ENCODE measurements around the gene PLCB4. TPM values are rescaled to one million over a fixed set of nuclear protein-coding genes. Genes with fewer than 3 reads are reported as not detected.

The PLCB4 gene
- total RNA-seq, 1 experiment from 2014 or later, result 10.1 TPM

DNA sequence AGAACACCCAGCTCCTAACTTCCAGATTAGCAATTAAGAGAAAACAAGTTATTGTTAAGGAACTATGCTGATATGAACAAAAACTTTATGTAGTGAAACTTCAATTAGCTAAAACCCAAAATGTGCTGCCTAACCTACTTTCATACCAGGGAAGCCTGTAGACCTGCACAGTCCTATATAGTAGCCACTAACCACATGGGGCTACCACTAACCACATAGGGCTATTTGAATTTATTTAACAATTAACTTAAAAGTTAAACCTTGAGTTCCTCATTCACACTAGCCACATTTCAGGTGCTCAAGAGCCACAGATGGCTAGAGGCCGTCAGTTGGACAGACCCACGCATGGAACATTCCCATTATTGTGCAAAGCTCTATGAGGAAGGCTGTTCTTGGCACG, 373.1 kb downstream of the PLCB4 start:
- Mint-ChIP-seq H3K27me3 (ENCODE audit: low read depth) (no peaks in the 10 kb centered on the region), H3K27ac (no peak overlapping the region), H3K9me3 (peaks cover 5 to 7% of the 10 kb centered on the region in 2 experiments), H3K36me3 (ENCODE audit: insufficient read depth in 1 of 3, low read depth in 3 of 3) (peaks cover 25 to 29% (median 28%) of the 10 kb centered on the region in 3 experiments), H3K4me3 (no peak overlapping the region), H3K4me1 (peaks cover 9 to 12% of the 10 kb centered on the region in 2 experiments)
- Histone ChIP-seq H2BK5ac (ENCODE audit: insufficient read length, low read length) (no peak overlapping the region), H3K23me2 (ENCODE audit: insufficient read length, low read depth, low read length, poor library complexity, severe bottlenecking) (no peaks in the 10 kb centered on the region), H3K23ac (ENCODE audit: insufficient read length, low read depth, low read length) (no peak overlapping the region), H2BK15ac (ENCODE audit: low read depth, low read length) (no peak overlapping the region), H3T11ph (ENCODE audit: low read length) (no peak overlapping the region), H3K27ac (ENCODE audit: insufficient read length, low read depth, low read length) (no peak overlapping the region), H4K5ac (ENCODE audit: insufficient read length, low read depth, low read length) (no peak overlapping the region), H2AK5ac (ENCODE audit: insufficient read length, low read length) (no peak overlapping the region), H2BK120ac (ENCODE audit: low read depth, low read length, poor library complexity, severe bottlenecking) (no peak overlapping the region), H4K8ac (replicated peaks; ENCODE audit: insufficient read length, low read depth, low read length) (no peak overlapping the region), H3K27me3 (ENCODE audit: insufficient read depth, low read length) (no peaks in the 10 kb centered on the region), H3K18ac (ENCODE audit: insufficient read length, low read depth, low read length) (no peak overlapping the region), H3K4me2 (ENCODE audit: insufficient read depth, insufficient read length, low read length) (no peak overlapping the region), H3K14ac (ENCODE audit: insufficient read depth, low read length) (no peak overlapping the region), H4K91ac (ENCODE audit: insufficient read length, low read depth, low read length) (no peak overlapping the region), H2BK20ac (ENCODE audit: low read depth, low read length, poor library complexity, severe bottlenecking) (no peak overlapping the region), H2AFZ (ENCODE audit: low read length) (no peak overlapping the region), H3K79me2 (ENCODE audit: insufficient read depth, low read length) (no peaks in the 10 kb centered on the region), H3K9me3 (ENCODE audit: control insufficient read depth, low read depth, low read length) (peaks cover 8% of the 10 kb centered on the region), H3K79me1 (ENCODE audit: insufficient read depth, low read depth, low read length, poor library complexity, severe bottlenecking) (no peaks in the 10 kb centered on the region), H2BK12ac (ENCODE audit: insufficient read length, low read depth, low read length) (no peak overlapping the region), H3K9ac (ENCODE audit: extremely low read depth, insufficient read length, low read length) (no peak overlapping the region), H3K4ac (ENCODE audit: low read depth, low read length) (no peak overlapping the region), H4K20me1 (ENCODE audit: control insufficient read depth, insufficient read depth, insufficient read length) (no peaks in the 10 kb centered on the region), H3K56ac (ENCODE audit: insufficient read length, low read depth, low read length) (no peak overlapping the region), H3K4me1 (ENCODE audit: insufficient read depth, low read length) (no peaks in the 10 kb centered on the region)
- TF ChIP-seq, protein P1, sequence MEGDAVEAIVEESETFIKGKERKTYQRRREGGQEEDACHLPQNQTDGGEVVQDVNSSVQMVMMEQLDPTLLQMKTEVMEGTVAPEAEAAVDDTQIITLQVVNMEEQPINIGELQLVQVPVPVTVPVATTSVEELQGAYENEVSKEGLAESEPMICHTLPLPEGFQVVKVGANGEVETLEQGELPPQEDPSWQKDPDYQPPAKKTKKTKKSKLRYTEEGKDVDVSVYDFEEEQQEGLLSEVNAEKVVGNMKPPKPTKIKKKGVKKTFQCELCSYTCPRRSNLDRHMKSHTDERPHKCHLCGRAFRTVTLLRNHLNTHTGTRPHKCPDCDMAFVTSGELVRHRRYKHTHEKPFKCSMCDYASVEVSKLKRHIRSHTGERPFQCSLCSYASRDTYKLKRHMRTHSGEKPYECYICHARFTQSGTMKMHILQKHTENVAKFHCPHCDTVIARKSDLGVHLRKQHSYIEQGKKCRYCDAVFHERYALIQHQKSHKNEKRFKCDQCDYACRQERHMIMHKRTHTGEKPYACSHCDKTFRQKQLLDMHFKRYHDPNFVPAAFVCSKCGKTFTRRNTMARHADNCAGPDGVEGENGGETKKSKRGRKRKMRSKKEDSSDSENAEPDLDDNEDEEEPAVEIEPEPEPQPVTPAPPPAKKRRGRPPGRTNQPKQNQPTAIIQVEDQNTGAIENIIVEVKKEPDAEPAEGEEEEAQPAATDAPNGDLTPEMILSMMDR (conservative IDR thresholded peaks at IDR 0.05), result no peak
- no CpG with 5 or more reads among the region's 3 CpGs for WGBS (ENCODE audit: extremely low coverage, insufficient read length, low lambda C conversion rate)
- DNase-seq, result no peak
